ENCODE data around the gene CCNA2.

- TF ChIP-seq YY1 (IDR thresholded peaks at IDR 0.05) (no peak), RAD21 (IDR thresholded peaks at IDR 0.05) (no peak), CTCF (IDR thresholded peaks at IDR 0.05; ENCODE audit: low read depth, low read length, missing input control) (no peak), SP1 (IDR thresholded peaks at IDR 0.05) (no peak), MAX (IDR thresholded peaks at IDR 0.05) (no peak), TAF1 (conservative IDR thresholded peaks at IDR 0.05) (no peak), REST (IDR thresholded peaks at IDR 0.05) (no peak), JUND (IDR thresholded peaks at IDR 0.05) (no peak), ATF3 (IDR thresholded peaks at IDR 0.05) (no peak), ZBTB33 (IDR thresholded peaks at IDR 0.05) (no peak), EGR1 (IDR thresholded peaks at IDR 0.05; ENCODE audit: low read depth in 2 of 2) (no peak), HNF4G (IDR thresholded peaks at IDR 0.05) (no peak), GABPA (IDR thresholded peaks at IDR 0.05 in 1 of 2, conservative IDR thresholded peaks at IDR 0.05 in 1 of 2) (no peak)
Observed at GRCh38 chr4:121789455-121789854, 34.2 kb downstream of the CCNA2 start.
